ENCODE measurements around the gene CDK5RAP1. TPM values are rescaled to one million over a fixed set of nuclear protein-coding genes. Genes with fewer than 3 reads are reported as not detected.

Gene CDK5RAP1
- total RNA-seq, 2 donors from 2014 or later: 55.6 to 61.9 TPM

DNA sequence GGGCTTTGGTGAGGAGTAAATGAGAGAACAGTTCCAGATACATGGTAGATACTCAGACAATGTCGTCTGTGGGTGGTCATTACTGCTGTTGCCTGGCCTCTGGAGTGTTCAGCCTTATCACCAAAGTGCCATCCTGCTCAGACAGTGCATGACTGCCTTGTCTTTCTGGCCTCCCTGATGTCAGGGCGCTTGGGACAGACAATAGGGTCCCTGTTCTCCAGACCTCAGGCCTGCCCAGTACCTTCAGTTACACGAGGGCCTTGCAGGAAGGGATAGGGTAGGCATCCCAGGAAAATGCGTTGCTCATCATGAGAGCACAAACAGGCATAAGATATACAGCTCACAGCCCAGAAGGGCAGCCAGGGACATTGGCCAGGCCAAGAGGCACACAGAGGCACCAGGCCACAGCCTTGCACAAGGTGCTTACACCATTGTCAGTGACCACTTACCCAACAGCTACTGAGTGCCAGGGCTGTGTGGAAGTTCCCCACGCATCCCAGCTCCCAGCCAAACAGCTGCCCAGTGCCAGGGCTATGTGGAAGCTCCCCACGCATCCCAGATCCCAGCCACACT, 90.9 kb downstream of the CDK5RAP1 start:
- peaks cover 8% of the 10 kb centered on the region for H3K4me1 Mint-ChIP-seq
- no peak for ATAC-seq
- H3K9me3 ChIP-seq (ENCODE audit: control insufficient read depth, low read length, poor library complexity, severe bottlenecking): no peaks in the 10 kb centered on the region
- no peak for DNase-seq
- peaks cover 2% of the 10 kb centered on the region for H3K36me3 Mint-ChIP-seq (ENCODE audit: low read depth)
- H3K4me3 Mint-ChIP-seq: no peak overlapping the region
- no peak overlapping the region for H3K27ac Mint-ChIP-seq
- peaks cover 19% of the 10 kb centered on the region for H3K27me3 Mint-ChIP-seq

DNA sequence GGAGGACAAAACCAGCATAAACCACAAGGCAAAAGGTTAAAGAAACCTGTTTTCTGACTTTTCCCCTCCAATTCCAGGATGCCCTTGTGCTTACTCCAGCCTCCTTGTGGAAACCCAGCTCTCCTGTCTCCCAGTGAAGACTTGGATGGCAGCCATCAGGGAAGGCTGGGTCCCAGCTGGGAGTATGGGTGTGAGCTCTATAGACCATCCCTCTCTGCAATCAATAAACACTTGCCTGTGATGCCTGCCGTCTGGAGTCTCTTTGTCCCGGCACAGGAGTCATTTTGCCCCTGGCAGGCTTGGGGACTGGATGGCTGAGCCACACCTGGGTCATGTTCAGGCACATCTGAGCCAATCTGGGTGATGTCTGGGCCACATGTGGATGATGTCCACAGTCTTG, 91.7 kb downstream of the CDK5RAP1 start:
- H3K9me3 ChIP-seq (ENCODE audit: control insufficient read depth, low read length, poor library complexity, severe bottlenecking): no peaks in the 10 kb centered on the region

More for the DNA sequence above, 91.7 kb downstream of the CDK5RAP1 start:
- H3K27ac Mint-ChIP-seq: no peak overlapping the region
- H3K27me3 Mint-ChIP-seq: peaks cover 13% of the 10 kb centered on the region
- H3K36me3 Mint-ChIP-seq (ENCODE audit: low read depth): peaks cover 2% of the 10 kb centered on the region
- ATAC-seq (no peak), DNase-seq (no peak)
- peaks cover 6% of the 10 kb centered on the region for H3K4me1 Mint-ChIP-seq
- no peak overlapping the region for H3K4me3 Mint-ChIP-seq

Other genes starting within 250 kb of the CDK5RAP1 start
- not detected for gene BPIFA2, start 233.4 kb downstream of the CDK5RAP1 start, total RNA-seq
- not detected for gene BPIFA3, start 184.2 kb downstream of the CDK5RAP1 start, total RNA-seq
- not detected for gene BPIFA1, start 165.5 kb downstream of the CDK5RAP1 start, total RNA-seq
- not detected for gene BPIFB1, start 118.3 kb downstream of the CDK5RAP1 start, total RNA-seq
- 1 to 10 TPM; 5.6 to 6.6 TPM for gene SNTA1, start 42.2 kb upstream of the CDK5RAP1 start, total RNA-seq
- 10 to 100 TPM; 26.6 to 29.5 TPM for gene CBFA2T2, start 88.6 kb upstream of the CDK5RAP1 start, total RNA-seq